Activated CD4-positive, CD25-positive, alpha-beta regulatory T cell (primary cell): ENCODE results near the gene RTTN.

Experiments
- DNase-seq, 4 experiments: peaks; one replicate each; lab custom pipeline; 2025; lab: John Stamatoyannopoulos, UW

The RTTN gene

DNA sequence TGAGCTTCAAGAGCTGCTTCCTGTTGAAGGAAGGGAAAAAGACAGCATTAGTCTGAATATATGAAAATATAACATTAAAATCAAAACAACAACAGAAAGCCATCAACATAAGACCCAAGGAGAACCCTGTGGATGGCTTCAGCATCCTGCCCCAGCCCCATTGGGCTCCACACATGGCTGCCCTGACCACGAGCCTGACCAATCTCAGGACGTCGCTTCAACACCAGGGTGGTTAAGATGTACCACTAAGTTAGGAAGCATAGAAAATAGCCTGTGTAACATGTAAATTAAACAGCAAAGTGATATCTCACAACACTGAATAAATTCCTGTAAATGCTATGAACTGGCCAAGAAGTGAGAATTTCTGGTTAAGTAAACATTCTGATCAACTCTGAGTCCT is 180.7 kb downstream of the RTTN start:
- DNase-seq: no peak

DNA sequence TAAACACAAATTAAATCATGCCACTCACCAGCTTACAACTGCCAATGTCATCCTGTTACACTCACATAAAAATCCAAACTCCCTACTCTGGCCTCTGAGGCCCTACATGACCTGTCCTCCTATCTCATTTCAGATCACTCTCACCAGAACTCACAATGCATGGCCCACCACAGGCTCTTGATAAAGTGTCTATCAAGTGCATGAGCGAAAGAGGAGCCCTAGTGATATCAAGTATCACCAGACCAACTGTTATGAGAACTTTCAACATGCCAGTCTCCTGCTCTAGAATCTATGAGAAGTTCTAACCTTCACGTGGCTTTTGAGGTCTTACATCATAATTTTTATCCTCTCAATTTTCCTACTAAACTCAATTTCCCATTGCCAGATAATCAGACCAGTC is 181.4 kb downstream of the RTTN start:
- DNase-seq: no peak

DNA sequence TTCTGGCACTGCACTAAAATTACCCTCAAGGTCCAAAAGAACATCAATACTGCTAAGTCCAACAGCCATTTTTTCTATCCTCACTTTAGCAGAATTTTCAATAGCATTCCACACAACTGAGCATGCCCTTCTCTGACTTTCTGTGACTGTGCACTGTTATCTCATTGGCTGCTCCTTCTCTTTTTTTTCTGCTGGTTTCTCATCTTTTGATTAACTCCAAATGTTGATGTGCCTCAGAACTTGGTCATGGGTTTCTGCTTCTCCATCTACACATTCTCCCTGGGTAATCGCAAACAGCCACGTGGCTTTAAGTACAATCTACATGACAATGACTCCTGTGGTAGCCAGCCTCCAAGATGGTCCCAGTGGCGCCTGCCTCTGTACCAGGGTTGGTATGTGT is 182.9 kb downstream of the RTTN start:
- DNase-seq: no peak

DNA sequence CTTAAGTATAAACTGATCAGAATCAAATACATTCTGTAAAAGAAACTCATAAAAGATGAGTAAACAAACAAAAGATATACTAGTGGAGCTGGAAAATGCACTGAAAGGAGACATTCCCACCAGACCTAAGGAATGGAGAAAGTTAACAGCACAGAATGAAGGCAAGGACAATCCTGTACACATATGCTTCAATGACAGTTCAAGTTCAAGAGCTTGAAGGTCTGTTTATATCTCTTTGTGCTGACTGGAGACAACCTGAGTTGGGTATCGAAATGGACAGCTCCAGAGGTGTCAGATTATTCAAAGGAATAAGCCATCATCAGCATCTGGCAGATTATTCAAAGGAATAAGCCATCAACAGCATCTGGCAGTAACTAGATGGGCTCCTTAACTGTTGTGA is 184.0 kb downstream of the RTTN start:
- DNase-seq: no peak

DNA sequence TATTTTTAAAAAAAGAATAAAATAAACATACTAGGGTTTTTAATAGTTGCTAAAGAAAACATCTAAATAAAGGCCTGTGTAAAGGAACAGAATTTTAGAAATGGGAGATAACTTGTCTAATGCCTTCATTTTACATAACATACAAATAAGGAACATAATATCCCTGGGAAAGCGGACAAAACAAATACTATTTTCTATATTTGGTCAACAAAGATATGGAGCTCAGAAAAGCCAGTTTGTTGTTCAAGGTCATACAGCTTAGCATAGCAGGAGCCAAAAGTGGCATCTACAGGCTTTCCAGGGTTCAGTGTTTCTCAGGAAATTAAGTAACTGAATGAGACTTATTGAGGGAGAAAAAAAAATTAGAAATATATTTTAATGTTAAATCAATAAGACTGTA is 184.4 kb downstream of the RTTN start:
- DNase-seq: no peak

DNA sequence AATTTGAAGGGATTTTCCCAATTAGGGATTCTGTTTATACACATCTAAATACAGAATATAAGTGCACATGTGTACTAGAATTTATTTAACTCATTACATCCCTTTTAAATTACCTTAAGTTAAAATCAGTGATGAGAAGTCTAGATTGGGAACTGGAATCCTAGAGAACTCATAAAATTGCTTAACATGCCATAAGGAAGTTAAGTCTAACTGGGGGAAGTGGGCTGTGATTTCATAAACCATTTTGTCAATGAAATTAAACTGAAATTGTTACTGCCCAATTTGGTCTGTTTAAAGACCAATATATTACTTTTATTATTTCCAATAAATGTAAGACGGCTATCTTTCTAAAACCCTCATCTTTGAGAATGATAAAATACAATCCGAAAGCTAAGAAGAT is 185.5 kb downstream of the RTTN start:
- DNase-seq: no peak

DNA sequence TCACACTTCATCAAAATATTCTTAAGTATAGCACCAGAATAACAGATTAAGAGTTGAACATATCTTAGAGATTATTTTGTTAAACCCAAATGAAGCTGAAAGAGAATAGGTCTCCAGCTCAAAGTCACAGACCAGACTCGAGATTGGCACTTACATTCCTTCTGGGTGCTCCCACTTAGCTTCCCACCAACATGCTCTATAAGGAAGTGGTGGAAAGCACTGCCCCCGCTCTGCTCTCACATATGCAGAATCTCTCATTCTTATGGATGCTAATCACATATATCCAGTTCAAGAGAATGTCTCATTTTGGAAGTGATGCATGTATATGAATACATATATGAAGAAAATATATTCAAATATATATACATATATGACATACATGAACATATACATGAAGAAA is 186.4 kb downstream of the RTTN start:
- DNase-seq: no peak

DNA sequence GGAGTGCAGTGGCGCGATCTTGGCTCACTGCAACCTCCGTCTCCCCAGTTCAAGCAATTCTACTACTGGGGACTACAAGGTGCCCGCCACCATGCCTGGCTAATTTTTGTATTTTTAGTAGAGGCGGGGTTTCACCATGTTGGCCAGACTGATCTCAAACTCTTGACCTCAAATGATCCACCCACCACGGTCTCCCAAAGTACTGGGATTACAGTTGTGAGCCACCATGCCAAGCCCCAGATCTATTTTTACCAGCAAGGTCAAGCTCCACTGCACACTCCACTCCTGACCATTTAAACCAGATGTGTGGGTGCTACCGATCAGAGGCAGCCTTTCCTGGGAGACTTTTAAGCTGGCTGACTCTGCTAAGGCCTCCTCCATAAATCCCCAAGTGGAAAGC is 190.4 kb downstream of the RTTN start:
- no peak for DNase-seq

DNA sequence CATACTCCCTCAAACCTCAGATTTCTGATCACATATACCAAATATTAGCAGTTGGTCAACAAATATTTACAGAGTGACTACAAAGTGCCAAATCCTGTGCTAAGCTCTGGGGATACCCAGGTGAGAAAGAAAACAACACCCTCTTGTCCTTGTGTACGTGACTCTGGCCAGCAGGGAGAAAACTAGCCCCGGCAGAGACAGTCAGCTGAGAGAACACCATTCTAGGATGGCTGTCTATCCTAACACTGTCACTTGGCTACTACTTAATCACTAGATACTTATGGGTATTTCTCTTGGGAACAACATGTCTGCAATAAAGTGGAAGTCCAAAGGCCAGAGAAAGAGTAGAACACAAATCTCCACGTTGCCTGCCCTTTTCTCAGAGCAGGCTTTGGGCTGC is 199.9 kb downstream of the RTTN start:
- no peak for DNase-seq

DNA sequence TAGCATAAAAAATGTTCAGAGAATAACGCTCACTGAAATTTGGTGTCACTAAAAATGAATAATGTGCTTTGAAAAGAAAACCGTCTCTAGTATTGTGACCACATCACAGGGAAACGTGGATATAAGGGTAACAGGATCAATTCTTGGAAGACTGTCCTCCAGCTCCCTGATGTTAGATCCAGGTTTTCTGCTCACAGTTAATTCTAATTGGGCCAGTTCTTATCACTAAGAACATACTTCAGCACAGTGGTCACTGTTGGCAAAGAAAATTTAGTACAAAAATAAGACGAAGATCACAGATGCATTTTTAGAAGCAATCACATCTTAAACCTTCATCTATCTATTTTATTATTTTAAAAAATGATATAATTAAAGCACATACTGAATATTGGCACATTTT is 200.8 kb downstream of the RTTN start:
- no peak for DNase-seq

DNA sequence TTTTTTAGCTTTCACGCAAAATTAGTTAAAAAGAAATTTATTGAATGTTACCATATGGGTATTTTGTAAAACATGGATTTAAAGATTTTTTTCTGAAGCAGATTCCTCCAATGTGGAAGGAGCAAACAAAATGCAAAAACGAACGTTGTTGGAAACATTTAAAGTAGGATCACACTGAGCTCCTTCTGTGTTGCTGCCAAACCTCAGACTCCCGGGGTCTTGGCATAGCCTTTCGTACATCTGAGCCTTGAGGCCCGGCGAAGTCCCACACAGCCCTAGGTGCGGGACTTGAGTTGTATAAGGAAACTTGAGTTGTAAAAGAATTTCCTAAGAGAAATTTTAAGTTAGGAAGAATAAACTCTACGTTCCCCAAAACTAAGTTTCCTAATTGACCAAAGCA is 205.8 kb downstream of the RTTN start:
- no peak for DNase-seq

DNA sequence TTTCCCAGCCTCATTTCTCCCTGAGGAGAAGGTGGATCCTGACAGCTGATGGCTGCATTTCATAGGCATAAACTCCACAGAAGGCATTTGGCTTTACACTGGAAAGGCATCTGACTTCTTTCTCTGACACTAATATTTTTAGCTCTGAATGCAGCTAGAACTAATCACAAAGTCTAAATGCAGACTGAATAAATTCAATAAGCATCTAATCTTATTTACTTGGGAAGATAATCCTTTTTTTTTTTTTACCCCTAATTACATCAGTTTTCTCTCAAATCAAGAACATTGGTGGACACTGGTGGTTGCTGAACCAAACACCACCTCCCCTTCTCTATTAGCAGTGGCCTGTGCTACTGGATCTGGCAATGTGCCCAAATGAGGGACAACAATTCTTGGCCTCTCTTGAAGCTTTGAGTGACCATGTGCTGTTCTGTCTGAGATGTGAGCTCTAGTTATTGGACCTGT is 206.9 kb downstream of the RTTN start:
- DNase-seq: no peak

DNA sequence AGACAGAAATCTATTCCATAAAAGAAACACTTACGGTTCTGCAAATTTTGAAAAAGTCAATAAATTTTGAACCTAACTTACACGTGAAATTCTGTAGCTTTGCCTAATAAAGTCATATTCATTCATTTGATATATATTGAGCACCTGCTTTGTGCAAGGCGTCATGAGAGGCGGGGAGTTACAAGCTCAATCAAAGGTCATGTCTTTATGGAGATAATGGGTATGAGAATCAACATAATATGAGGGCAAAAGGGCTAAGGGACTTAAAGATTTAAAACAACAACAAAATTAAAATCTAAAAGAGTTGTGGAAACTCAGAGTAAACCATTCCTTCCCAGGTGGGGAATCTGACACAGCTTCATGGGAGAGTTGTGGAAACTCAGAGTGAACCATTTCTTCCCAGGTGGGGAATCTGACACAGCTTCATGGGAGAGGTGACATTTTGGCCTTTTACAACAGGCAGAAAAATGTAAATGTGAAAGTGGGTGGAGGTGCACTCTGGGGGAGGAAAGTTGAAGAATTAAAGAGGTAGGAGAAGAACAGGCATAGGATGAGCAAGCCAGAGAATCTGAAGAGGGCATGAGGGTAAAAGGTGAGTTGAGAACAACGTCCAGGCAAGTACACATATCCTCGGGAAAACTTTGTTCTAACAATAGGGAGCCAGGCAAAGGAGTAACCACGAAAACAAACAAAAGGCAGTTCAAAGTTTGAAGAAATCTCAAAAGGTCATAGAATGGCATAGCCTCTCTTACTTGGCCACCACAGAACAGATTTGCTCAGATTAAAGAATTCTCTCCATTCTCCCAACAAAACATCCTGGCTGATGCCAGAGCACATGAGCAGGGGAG is 208.3 kb downstream of the RTTN start:
- DNase-seq: no peak

DNA sequence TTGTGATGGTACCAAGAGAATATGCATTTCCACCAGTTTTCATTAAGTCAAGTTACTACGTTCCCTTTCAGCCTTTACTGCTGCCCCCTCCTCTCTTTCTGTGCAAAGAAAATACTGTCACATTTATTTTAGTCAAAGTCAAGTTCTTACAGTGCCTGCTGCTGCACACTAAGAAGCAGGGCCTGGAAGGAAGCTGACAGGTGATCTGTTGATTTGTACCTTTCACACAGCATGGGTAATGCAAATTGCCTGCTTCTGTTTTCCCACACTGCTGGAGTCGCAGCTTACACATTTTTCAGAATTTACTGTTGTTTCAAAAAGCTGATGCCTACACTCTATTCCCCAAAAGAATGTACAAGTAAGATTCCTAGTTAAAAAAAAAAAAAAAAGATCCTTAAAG is 209.1 kb downstream of the RTTN start:
- DNase-seq: no peak

DNA sequence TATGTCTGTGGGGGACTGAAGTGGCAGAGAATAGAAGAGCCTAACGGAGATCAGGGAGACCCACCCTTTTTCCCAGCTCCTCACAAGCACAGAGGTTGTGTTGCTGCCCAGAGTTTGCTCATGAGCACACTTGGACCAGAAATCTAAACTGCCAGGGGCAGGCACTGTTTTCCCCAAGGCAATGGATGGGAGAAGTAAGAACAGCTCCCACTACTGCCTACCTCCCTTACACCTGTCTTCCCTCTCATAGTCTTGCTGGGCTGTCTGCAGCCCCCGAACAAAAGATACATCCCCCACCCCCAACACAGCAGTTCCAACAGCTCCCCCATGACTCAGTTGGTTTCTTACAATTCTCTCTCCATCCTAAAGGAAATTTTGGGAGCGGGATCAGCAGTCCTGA is 209.7 kb downstream of the RTTN start:
- no peak for DNase-seq

DNA sequence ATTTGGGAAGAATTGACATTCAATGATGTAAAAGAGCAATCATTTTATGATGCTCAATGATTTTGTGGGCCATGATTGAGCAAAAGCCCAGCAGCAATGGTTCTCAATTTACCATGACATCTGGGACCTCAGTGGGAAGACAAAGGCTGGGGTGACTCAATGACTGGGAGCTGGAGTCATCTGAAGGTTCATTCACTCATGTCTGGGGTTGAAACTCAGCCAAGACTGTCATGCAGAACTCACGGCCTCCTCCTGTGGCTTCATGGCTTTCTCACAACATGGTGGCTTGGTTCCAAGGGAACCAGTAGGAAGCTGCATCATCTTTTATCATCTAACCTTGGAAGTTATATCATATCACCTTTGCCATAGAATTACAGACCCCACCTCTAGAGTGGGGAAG is 212.7 kb downstream of the RTTN start:
- no peak for DNase-seq

DNA sequence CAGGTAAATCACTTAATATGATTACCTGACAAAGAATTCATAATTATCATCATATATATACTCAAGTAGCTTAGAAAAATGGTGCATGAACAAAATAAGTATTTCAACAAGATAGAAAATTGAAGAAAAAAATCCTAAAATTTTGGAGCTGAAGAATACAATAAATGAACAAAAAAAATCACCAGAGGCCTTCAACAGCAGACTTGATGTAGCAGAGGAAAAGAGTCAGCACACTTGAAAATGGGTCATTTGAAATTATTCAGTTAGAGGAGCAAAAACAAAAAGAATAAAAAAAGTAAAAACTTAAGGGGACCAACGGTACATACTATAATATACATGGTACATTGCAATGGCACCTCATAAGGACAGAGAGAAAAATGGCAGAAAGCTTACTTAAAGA is 217.6 kb downstream of the RTTN start:
- no peak for DNase-seq

DNA sequence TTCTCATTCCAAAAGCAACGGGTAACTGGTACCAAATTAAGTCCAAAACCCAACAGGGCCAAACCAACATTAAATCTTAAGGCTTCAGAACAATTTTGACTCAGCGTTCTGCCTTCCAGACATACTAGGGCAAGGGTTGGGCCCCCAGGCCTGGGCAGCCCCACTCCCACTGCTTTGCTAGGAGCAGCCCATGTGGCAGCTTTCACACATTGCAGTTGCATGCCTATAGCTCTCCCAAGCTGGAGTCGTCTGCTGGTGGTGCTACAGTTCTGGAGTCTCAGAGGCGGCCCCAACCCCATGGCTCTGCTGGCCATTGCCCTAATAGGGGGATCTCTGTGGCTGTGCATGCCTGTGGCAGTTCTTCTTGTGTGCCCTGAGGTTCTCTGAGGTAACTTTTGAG is 220.2 kb downstream of the RTTN start:
- DNase-seq: no peak

DNA sequence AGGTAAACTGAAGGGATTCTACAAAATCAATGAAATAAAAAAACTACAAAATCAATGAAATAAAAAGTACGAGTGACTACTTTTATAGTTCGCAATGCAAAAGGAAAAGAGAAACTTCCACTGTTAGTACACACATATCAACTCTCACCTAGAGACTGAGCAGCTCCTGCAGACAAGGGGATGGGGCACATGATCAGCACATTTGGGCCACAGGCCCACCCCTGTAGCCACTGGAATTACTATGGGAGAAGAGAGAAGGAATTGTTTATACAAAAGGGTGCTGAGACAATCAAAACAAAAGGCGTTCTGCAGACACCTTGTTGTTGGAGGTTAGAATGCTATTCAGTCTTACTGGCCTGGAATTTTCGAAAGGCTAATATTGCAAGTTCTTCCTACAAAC is 223.1 kb downstream of the RTTN start:
- DNase-seq: no peak

DNA sequence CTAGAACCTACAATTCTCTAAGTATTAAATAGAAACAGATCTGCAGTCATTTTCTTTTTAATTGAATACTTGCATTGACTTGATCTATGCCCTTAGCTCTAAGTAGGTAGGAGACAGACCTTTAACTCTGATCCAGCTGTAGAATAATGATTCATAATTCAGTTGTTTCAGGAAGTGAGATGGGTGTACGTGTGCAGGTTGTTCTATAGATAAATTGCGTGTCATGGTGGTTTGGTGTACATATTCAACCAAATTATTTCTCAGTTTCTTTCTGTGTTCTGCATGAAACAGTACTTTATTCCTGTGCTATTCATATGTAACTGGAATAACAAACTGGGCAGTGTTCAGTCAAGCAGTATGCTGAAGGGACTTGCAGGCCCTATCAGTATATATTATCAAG is 223.5 kb downstream of the RTTN start:
- no peak for DNase-seq

DNA sequence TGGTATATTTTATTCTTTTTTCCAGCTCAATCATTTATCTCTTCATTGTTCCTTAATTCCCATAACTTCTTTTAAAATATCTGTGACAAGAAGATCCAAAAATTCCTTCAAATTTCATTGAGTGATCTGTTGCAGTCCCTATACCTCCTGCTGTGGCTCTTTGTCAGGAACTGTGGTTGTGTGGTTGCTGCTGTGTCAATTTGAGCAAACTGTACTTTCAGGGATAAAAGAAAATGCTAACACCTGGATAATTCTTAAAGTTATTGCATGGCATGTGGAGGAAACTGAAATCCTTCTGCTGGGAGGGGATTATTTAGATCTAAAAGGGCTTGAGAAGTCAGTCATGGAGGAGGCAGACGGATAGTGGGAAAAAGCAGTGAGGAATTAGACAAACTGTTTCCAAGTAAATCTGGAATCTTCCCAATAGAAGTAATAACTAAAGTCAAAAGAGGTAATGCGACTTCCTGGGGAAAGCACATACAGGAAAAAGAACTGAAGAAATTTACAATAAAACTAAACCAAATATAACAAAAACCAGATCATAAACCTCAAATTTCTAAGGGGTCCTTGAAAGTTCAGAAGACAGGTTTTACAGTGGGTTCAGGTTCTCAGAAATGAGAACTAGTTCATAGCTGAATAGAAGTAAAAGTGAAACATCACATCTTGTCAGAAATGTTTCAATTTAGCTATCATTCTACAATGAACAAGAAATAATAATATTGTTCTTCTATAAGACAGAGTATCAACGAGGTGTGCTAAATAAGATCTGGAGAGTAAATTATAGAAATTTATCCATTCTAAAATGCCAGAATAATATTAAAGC is 224.3 kb downstream of the RTTN start:
- no peak for DNase-seq

DNA sequence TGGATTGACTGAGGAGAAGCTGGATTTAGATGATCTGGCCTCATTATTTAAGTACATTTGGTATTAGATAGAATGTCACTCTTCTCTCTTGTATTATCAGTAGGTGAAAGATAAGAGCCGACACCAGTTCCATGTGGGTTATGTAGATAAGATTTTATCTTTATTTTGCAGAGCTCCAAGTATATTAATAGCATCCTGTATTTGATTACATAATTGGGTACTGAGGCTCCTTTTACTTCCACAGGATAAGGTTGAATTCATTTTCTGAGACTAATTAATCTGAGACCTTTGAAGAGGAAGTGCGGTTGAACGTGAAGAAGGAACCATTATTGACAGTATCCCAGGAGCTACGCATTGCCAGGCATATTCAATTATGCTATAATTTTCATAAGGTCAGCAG is 225.0 kb downstream of the RTTN start:
- no peak for DNase-seq
